OCI-LY1 (cell line): ENCODE data around the gene EPHA5.

Source experiments
- H2AFZ ChIP-seq: fragments of 200-600 bp; sonication (generic), shearing (Covaris generic); 2 replicates; pipeline ENCODE4 v1.6.0; 2014; ENCODE audit warnings: antibody characterized with exemption, mild to moderate bottlenecking, low read length
- H3F3A ChIP-seq: fragments of 200-600 bp; sonication (generic), shearing (Covaris generic); 2 replicates; pipeline ENCODE4 v1.6.0; 2014; ENCODE audit warnings: mild to moderate bottlenecking, antibody characterized with exemption, low read length, moderate library complexity; ENCODE audit not compliant: insufficient read depth
- H3K27ac ChIP-seq: fragments of 200-600 bp; sonication (generic); 2 replicates; pipeline ENCODE4 v1.5.1; 2014; ENCODE audit warnings: low read length, mixed run types, mild to moderate bottlenecking, low read depth; ENCODE audit not compliant: poor library complexity, severe bottlenecking
- H3K27me3 ChIP-seq: fragments of 200-600 bp; sonication (generic); 2 replicates; pipeline ENCODE4 v1.6.0; 2014; ENCODE audit warnings: antibody characterized with exemption, mild to moderate bottlenecking, low read length, moderate library complexity; ENCODE audit not compliant: insufficient read depth
- H3K36me3 ChIP-seq: fragments of 200-600 bp; sonication (generic); 2 replicates; pipeline ENCODE4 v1.6.1; 2014; ENCODE audit warnings: mild to moderate bottlenecking, antibody characterized with exemption, low read length, moderate library complexity, mixed read lengths; ENCODE audit not compliant: insufficient read depth
- H3K4me1 ChIP-seq: fragments of 200-600 bp; sonication (generic); 2 replicates; pipeline ENCODE4 v1.5.1; 2014; ENCODE audit warnings: mild to moderate bottlenecking, low read length, moderate library complexity; ENCODE audit not compliant: insufficient read depth, severe bottlenecking
- H3K4me2 ChIP-seq: fragments of 200-600 bp; sonication (generic), shearing (Covaris generic); 2 replicates; pipeline ENCODE4 v1.6.1; 2014; ENCODE audit warnings: low read length
- H3K4me3 ChIP-seq: fragments of 200-600 bp; sonication (generic); 2 replicates; pipeline ENCODE4 v1.5.1; 2014; ENCODE audit warnings: low read length, low read depth, mild to moderate bottlenecking, mixed read lengths; ENCODE audit not compliant: poor library complexity, severe bottlenecking
- H3K79me2 ChIP-seq: fragments of 200-600 bp; shearing (Covaris generic); 2 replicates; pipeline ENCODE4 v1.6.1; 2016; ENCODE audit warnings: mixed run types, low read length, mixed read lengths; ENCODE audit not compliant: insufficient read depth
- H3K9ac ChIP-seq: fragments of 200-600 bp; sonication (generic), shearing (Covaris generic); 2 replicates; pipeline ENCODE4 v1.6.1; 2014; ENCODE audit warnings: mild to moderate bottlenecking, low read length, mixed read lengths
- H3K9me2 ChIP-seq: fragments of 200-600 bp; sonication (generic), shearing (Covaris generic); 2 replicates; pipeline ENCODE4 v1.6.1; 2014; ENCODE audit warnings: low read depth, mild to moderate bottlenecking, low read length, mixed read lengths
- H3K9me3 ChIP-seq: fragments of 200-600 bp; shearing (Covaris generic); 2 replicates; pipeline ENCODE4 v1.6.1; 2014; ENCODE audit warnings: low read length, mixed read lengths
- H4K20me1 ChIP-seq: fragments of 200-600 bp; sonication (generic), shearing (Covaris generic); 2 replicates; pipeline ENCODE4 v1.6.0; 2016; ENCODE audit warnings: mild to moderate bottlenecking, low read length; ENCODE audit not compliant: insufficient read depth
- CTCF ChIP-seq: fragments of 200-600 bp; sonication (generic), shearing (Covaris generic); IDR thresholded peaks from 2 replicates; pipeline ENCODE4 v1.5.1; 2017; ENCODE audit warnings: mild to moderate bottlenecking, antibody characterized with exemption, low read length, moderate library complexity, mixed read lengths
- EZH2 ChIP-seq: fragments of 200-600 bp; sonication (generic), shearing (Covaris generic); IDR thresholded peaks from 2 replicates; pipeline ENCODE4 v1.8.0; 2017; ENCODE audit warnings: borderline replicate concordance, mixed run types, mild to moderate bottlenecking, antibody characterized with exemption, low read length, moderate library complexity, mixed read lengths

EPHA5 gene

GRCh38 chr4:65370709-65371108 is 299.6 kb downstream of the EPHA5 start:
- H3K4me1 ChIP-seq, result no peaks in the 10 kb centered on the region
- H2AFZ ChIP-seq, result no peak overlapping the region
- H3K36me3 ChIP-seq, result no peaks in the 10 kb centered on the region
- H3K4me3 ChIP-seq, result no peak overlapping the region
- H3K27ac ChIP-seq, result no peak overlapping the region
- no peak overlapping the region for H3K9ac ChIP-seq
- H3K9me2 ChIP-seq, result no peaks in the 10 kb centered on the region
- TF ChIP-seq CTCF, result no peak
- TF ChIP-seq EZH2, result no peak
- H3F3A ChIP-seq, result no peaks in the 10 kb centered on the region
- H3K27me3 ChIP-seq, result no peaks in the 10 kb centered on the region
- no peaks in the 10 kb centered on the region for H3K79me2 ChIP-seq
- no peaks in the 10 kb centered on the region for H3K9me3 ChIP-seq
- no peak overlapping the region for H3K4me2 ChIP-seq
- H4K20me1 ChIP-seq, result no peaks in the 10 kb centered on the region

- H3K4me3 ChIP-seq, result no peak overlapping the region
- H3K79me2 ChIP-seq, result no peaks in the 10 kb centered on the region
- H3K27me3 ChIP-seq, result no peaks in the 10 kb centered on the region
- H3K9me3 ChIP-seq, result no peaks in the 10 kb centered on the region
- H3F3A ChIP-seq, result no peaks in the 10 kb centered on the region
- H3K27ac ChIP-seq, result no peak overlapping the region
- H3K4me1 ChIP-seq, result no peaks in the 10 kb centered on the region
- no peaks in the 10 kb centered on the region for H3K9me2 ChIP-seq
- H3K36me3 ChIP-seq, result no peaks in the 10 kb centered on the region
- H3K4me2 ChIP-seq, result no peak overlapping the region
- no peak for TF ChIP-seq EZH2
- no peak for TF ChIP-seq CTCF
- H4K20me1 ChIP-seq, result no peaks in the 10 kb centered on the region
- no peak overlapping the region for H3K9ac ChIP-seq
- no peak overlapping the region for H2AFZ ChIP-seq
Measured at GRCh38 chr4:65367306-65367705, 303.0 kb downstream of the EPHA5 start.

GRCh38 chr4:65358914-65359313 is 311.4 kb downstream of the EPHA5 start:
- no peaks in the 10 kb centered on the region for H3K27me3 ChIP-seq
- no peaks in the 10 kb centered on the region for H3K4me1 ChIP-seq
- TF ChIP-seq EZH2 (no peak), CTCF (no peak)
- no peak overlapping the region for H2AFZ ChIP-seq
- no peak overlapping the region for H3K4me2 ChIP-seq
- H3K9me2 ChIP-seq, result no peaks in the 10 kb centered on the region
- H3K36me3 ChIP-seq, result no peaks in the 10 kb centered on the region
- H3K79me2 ChIP-seq, result no peaks in the 10 kb centered on the region
- H3F3A ChIP-seq, result no peaks in the 10 kb centered on the region
- H3K9ac ChIP-seq, result no peak overlapping the region
- no peak overlapping the region for H3K4me3 ChIP-seq
- no peaks in the 10 kb centered on the region for H4K20me1 ChIP-seq
- H3K27ac ChIP-seq, result no peak overlapping the region
- no peaks in the 10 kb centered on the region for H3K9me3 ChIP-seq
